Activated CD8-positive, alpha-beta memory T cell treated with anti-CD3 and anti-CD28 coated beads, Interleukin-2, amount 50 U/mL, for 4 hours (primary cell): Measurements from ENCODE around the gene LATS2.

Experiments used
- DNase-seq: peaks from one replicate; pipeline ENCODE4 v3.0.0-alpha.2; 2020

LATS2 gene

GRCh38 chr13:21046203-21046602 is 15.2 kb downstream of the LATS2 start:
- DNase-seq = no peak

DNA sequence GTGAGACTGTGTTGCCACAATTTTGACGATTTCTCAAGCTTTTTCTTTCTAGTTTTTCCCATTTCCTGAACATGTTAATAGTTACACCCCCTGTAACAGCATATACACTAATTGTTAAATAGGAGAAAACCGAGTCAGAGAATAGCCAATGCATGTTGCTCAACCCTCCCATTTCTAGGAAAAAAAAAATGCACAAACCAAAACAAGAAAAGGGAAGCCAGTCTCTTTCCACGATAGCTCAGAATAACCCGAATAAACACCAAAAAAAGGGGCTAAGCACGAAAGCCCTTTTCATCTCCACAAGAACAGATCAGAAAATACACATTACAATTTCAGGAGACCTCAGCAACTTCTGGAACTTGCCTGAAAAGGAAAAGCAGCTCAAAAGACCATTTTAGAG is 16.3 kb downstream of the LATS2 start:
- no peak for DNase-seq

DNA sequence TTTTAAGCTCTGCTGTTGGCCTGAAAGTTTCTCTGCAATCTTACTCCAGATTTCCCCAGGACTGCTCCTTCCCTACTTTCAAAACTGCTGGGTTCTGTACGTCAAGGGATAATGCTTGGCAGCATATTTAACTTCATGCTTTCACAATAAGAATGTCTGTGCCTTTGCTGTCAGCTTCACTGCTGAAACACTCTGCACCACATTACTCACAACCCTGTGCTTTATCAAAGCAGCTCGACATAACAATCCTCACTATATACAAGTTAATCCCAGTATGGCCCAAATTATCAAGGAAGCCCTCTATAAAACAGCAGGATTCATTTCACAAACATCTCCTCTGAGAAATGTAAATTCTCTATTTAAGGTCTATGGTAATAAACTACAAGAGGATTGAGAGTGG is 17.5 kb downstream of the LATS2 start:
- DNase-seq = no peak

- DNase-seq = no peak
Measured at GRCh38 chr13:21040120-21040826, 21.1 kb downstream of the LATS2 start.

GRCh38 chr13:21039097-21039800 is 22.1 kb downstream of the LATS2 start:
- no peak for DNase-seq

DNA sequence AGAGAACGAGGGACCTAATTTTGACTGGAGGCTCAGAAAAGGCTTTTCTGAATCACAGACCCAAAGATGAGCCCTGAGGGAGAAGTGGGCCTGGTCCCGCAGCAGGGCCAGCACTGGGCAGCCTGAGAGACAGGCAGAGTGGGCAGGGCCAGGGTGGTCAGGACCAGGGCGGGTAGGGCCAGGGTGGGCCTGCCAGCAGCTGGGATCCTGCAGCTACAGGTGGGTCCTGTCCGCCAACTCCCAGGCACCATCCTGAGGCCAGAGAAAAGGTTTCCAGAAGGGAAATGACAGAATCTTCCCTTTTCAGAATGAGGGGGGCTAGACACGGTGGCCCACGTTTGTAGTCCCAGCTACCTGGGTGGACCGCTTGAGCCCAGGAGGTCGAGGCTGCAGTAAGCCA is 23.7 kb downstream of the LATS2 start:
- DNase-seq = no peak

GRCh38 chr13:21035498-21035897 is 25.9 kb downstream of the LATS2 start:
- no peak for DNase-seq

DNA sequence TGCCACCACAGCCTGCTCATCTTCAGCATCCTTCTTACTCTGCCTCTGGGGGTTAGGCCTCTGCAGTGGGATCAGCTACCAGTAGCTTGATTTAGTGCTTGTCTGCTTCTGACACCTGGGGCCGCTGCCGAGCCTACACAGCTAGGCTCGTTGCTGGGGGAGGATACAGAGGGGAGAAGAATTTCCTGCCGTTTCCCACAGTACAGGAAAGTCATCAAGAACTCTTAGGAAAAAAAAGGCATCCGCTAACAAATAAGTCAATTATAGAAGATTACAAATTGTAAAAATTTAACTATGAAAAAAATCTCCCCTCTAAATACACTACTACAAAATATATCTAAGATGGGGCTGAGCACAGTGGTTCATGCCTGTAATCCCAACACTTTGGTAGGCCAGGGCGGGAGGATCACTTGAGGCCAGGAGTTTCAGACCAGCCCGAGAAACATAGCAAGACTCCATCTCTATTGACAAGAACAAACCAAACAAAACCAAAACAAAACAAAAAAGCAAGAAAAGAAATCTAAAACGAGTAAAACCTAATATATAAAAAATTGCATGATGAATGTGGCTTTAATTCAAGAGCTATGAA is 26.7 kb downstream of the LATS2 start:
- no peak for DNase-seq

- DNase-seq = no peak
Measured at GRCh38 chr13:21033856-21034602, 27.4 kb downstream of the LATS2 start.

- no peak for DNase-seq
Measured at GRCh38 chr13:21033212-21033840, 28.1 kb downstream of the LATS2 start.

DNA sequence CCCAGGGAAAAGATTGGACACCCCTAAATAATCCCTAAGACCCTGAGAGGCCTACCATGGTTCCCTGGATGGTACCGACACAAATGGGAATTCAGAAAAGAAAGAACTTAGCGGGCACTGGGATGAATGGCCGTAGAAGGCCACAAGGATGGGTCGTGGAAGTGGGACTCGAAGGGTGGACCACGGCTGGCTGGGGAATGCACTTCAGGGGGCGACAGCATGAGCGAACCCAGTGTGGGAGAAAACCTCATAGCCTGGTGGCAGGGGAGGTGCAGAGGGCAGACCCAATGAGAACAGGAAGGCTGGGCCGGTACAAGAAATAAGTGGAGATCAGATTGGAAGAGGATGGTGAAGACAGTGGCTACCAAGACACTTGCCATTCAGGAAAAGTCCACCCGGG is 28.7 kb downstream of the LATS2 start:
- DNase-seq = no peak

- no peak for DNase-seq
Measured at GRCh38 chr13:21031594-21032275, 29.7 kb downstream of the LATS2 start.

DNA sequence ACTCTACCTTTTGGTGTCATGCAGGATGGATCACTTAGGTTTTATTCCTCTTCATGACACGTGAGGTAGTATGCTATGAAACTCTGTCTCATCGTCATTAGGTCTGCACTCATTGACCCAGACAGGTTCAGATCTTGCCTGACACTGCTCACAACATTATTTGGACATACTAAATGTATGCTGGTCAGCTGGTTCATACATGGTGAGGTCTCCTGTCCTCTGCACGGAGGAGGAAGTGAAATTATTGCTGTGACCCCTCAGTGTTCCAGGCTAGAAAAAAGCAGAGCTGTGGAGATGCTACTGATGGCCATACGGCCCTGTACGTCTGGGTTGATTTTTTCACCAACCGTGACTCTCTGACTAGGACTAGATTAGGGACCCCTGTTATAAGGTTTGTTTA is 35.8 kb downstream of the LATS2 start:
- DNase-seq = no peak

GRCh38 chr13:21022056-21022979 is 39.1 kb downstream of the LATS2 start:
- DNase-seq = no peak

- no peak for DNase-seq
Measured at GRCh38 chr13:21020581-21020980, 40.8 kb downstream of the LATS2 start.

DNA sequence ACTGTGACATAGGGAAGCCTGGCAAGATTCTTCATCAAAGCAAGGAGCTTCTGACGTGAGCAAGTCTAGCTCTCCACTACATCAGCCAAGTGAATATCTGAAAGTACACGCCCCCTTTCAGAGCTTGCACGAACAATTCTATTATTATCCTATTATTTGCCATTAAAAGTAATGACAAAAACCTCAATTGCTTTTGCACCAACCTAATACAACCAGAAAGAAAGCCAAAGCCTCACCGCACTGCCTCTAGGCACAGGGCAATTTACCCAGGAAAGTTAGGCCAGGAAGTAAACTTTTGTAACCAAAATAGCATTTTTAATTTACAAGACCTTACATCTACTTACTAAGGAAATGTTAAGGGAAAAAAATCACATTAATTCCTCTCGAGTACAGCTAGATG is 41.2 kb downstream of the LATS2 start:
- no peak for DNase-seq

DNA sequence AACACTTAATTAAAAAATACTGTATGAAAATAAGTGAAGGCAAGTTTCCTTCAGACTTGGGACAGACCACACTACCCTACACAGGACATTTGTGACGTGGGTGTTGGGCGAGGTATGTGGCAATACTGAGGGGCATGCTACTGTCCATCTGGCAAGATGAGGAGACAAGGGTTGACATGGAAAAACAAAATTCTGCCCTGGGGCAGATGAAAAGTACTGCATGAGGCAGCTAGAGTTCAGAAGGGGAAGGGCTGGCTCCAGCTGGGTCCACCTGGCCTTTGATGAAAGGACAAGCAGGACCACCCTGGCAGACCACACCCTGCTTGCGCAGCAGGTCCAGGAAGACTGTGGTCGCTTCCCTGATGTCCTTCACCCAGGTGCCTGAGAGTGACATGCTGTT is 43.2 kb downstream of the LATS2 start:
- no peak for DNase-seq

GRCh38 chr13:21016487-21016886 is 44.9 kb downstream of the LATS2 start:
- no peak for DNase-seq

DNA sequence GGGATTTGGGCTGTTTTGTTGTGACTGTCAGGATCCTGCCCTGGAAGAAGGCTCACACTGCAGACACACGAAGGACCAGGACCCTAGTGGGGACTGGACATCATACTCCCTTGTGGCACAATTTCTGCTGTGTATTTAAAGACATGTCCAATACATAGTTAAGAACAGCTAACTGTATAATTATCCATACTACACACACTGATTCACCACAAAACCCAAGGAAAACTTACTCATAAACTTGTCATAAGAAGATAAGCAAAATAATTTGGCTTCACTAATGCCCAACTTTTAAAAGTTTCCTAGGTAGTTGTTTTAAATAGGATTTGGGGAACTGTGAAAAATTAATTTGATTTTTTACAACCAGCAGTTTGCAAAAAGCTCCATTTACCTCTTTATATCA is 46.1 kb downstream of the LATS2 start:
- no peak for DNase-seq

- DNase-seq = no peak
Measured at GRCh38 chr13:21014502-21015170, 46.8 kb downstream of the LATS2 start.

DNA sequence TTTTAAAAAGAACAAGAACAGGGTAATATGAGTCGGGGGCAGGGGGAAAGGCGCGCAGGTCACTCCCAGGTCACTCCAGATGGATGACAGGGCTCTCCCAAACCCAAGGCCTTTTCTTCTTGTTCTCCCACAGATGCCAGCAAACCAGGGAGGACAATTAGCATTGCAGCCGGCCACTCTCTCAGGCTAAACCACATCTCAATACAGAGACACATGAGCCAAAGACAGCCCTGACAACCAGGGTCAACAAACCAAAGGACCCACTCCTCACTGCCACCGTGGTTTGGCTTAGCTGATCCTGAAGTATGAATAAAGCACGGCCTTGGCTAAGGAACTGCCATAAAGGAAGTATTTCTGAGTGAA is 47.3 kb downstream of the LATS2 start:
- no peak for DNase-seq
